Measurements from ENCODE around the gene GNAI2.
"Not testable (repeated sequence)": the region's sequence is repeated elsewhere in the genome, so short reads cannot be mapped to it uniquely, and the experiment has no call there.

Gene GNAI2

DNA sequence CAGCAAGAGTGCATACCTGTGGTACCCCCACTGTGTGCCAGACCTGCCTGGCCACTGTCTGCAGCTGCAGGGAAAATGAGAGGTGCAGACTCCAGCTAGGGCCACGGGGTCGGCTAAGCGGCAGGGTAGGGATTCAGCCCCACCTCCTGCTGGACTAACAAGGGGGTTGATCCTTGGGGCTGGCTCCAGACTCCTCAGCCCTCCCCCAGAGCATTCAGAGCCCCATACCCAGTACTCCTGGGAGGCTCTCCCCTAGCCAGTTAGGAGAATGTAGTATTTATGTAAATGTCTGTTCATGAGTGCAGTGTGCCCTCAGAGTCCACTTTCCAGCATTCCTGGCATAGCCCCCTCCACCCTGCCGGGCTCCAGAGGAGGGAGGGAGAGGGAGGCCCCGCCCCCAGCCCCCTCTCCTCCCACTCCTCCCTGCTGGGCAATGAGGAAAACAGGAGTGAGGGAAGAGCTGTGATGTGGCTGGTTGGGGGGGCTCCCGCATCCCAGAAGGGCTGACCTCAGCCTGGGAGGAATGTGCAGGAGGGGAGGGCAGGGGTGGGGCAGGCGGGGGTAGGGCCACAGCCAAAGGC, 28.5 kb downstream of the GNAI2 start:
- DNase-seq (ENCODE audit: low spot score), result no peak

DNA sequence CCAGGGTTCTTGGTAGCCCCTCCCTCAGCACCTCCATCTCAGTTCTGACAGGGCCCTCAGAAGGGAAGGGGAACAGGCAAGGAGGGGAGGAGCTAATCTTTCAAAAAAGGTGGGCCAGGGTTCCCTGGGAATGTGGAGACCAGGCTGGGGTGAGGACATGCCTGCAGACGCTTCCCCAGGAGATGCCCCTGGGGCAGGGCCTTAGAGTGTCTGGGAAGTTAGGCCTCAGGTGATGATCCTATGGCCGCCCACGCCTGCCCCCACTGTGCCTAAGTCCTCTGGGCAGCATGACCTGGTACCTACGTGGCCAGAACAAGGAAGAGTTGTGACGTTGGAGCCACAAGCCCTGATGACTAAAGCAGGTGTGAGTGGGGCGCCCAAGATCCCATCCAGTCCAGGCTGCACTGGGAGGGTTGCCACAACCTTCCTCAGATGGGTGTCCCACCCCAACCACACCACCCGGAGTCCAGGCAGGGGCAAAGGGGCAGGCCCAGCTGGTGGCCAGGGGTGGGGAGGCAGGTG, 29.0 kb downstream of the GNAI2 start:
- DNase-seq (ENCODE audit: low spot score), result no peak

DNA sequence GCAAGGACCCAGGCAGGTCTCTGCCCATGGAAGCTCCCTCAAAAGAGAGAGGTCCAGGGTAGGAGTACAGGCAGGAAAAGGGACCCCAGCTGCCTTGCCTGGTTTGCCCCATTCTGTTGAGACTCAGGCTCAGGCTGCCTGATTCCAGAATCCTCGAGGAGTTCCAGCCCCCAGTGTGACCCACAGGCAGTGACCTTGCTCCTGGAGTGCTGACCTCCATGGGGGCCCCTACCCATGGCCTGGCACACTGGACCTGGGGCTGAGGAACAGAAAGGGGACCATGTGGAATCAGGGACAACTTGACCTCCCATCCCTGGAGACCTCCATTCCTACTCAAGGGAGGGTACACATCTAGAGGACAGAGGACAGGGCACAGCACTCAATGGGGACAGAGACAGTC, 29.6 kb downstream of the GNAI2 start:
- DNase-seq (ENCODE audit: low spot score), result no peak

DNA sequence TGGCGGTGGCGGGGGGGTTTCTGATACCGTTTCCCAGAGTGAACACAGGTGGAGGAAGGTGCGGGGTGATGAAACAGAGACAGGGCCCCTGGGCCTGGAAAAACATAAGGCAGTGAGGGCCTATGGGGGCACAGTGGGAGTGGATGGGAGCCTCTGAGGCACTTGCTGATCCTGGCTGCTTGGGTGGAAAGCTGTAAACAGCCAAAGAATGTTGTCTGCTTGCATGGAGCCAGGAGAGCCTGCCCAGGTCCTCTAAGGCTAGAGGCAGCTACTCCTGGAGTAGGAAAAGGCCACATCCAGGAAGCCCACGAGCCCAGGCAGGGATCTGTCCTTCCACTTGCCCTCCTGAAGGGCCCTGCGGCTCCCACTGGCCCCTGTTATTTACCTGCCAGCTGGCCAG, 30.0 kb downstream of the GNAI2 start:
- DNase-seq (ENCODE audit: low spot score), result no peak

DNA sequence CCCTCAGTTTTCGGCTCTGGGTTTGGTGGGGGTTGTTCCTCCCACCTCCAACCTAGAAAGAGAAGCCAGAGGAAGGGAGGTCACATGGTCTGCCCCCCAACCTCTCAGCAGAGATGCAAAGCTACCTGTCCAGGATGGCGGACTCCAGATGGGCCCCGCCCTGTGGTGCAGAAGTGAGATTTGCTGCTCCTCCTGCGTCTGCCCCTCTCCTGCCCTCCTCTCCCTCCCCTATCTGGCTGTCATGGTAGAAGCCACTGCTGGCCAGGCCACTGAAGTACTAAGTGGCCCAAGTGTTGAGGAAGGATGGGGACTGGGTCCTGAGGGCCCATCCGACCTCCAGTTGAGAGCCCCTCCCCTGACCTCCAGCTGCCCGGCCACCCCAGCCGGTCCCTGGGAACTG, 30.8 kb downstream of the GNAI2 start:
- DNase-seq (ENCODE audit: low spot score), result no peak

DNA sequence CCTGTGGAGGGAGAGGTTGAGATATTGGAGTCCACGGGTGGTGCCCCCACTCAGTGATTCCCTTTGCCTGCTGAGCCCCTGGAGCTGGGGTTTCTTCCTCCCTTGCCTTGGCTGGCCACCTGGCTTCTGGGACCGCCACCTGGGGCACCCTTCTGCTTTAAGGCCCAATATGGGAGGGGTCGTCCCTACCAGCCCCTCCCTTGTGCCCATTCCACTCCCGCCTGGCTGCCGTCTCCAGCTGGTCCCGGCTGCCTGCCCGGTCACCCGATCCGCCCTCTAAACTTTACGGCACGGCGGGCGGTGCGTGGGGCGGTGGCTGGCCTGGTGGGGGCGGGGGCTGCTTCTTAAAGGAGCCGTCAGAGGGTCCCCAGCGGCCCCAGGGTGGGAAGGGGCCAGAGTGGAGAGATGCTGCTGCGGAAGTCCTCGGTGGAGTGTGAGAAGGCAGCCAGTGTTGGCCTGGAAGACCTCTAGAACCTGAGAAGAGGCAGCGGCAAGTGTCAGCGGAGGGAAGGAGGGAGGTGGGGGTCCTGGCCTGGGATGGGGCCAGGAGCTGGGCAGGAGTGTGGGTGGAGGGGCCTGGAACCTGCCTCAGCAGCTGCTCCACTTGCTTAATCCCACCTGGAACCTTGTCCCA, 31.4 kb downstream of the GNAI2 start:
- DNase-seq (ENCODE audit: low spot score), result peak; percentile 49

DNA sequence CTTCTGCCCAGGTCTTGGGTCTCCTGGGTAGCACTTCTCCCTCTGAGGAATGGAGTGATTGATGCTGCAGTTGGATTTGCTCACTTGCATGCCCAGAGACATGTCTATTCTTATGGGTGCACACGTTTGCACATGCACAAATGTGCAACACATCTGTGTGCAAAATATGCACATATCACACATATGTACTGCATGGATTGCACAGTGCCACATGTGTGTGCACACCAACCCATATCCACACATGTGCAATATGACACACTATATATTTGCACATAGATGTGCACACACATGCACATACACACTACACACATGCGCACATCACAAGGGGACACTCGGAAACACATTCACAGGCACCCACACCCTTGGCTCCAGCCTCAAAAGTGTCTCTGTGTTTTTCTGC, 32.3 kb downstream of the GNAI2 start:
- DNase-seq (ENCODE audit: low spot score), result no peak

DNA sequence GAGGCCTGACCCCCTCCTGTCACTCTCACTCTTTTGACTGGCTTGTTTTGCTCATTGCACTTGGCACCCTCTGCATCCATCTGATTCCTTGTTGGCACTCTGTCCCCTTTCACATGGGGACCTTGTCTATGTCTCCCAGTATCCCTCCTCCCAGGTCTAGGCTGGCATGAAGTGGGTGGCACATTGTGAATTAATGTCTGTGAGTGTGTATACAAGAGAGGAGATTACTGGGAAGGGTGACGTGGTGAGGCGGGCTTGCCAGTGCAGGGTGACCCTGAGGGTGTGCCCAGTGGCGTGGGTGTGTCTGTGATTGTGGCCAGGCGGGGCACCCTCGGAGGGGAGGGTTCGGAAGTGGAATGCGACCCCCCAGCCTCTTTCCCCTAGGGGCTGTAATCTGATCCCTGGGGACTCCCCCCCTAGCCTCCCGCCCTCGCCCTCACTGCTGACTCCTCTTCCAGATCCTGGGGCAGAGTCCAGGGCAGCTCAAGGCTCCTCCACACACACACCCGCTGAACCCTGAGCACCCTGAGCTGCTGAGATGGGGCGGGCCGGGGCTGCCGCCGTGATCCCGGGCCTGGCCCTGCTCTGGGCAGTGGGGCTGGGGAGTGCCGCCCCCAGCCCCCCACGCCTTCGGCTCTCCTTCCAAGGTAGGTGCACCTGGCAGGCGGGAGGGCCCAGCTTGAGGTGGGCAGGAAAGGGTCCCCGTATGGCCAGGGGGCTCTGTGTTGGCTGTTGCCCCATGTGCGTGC, 32.9 kb downstream of the GNAI2 start, which contains the start of gene SEMA3B:
Gene SEMA3B, plus strand, starts transcription at position 445 of the 749 bp plus-strand sequence. Its CDS starts 94 bp downstream, at position 539.
- peak; percentile 56 for DNase-seq (ENCODE audit: low spot score)

DNA sequence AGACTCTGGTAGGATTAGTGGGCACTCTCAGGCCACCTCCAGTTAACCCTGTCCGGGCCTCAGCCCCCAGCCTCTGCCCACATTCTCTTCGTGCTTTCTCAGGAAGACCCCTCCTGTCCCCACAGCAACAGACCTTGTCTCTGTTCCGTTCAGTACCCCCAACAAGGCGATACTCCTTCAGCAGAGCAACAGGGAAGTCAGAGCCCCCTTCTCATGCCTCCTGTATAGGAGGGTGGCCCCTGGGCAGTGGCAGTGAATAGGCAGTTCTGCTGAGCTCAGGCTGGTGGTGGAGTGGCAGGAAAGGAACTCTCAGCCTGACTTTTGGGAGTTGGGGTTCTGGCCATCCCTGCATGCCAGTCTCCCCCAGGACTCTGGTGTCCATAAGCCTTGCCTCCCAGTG, 33.5 kb downstream of the GNAI2 start:
- DNase-seq (ENCODE audit: low spot score), result no peak

DNA sequence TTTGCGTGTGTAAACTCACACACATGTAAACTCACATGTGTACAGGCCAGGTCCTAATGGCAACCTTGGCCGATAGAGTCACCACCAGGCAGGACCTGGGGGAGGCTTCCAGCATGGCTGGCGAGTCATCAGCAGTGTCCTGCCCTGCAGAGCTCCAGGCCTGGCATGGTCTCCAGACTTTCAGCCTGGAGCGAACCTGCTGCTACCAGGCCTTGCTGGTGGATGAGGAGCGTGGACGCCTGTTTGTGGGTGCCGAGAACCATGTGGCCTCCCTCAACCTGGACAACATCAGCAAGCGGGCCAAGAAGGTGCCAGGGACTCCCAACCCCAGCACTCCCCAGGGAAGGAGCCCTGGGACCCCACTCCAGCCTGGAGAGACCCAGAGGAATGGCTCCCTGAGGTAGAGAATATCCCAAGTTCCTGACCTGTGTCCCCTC, 34.0 kb downstream of the GNAI2 start:
- DNase-seq (ENCODE audit: low spot score), result no peak

DNA sequence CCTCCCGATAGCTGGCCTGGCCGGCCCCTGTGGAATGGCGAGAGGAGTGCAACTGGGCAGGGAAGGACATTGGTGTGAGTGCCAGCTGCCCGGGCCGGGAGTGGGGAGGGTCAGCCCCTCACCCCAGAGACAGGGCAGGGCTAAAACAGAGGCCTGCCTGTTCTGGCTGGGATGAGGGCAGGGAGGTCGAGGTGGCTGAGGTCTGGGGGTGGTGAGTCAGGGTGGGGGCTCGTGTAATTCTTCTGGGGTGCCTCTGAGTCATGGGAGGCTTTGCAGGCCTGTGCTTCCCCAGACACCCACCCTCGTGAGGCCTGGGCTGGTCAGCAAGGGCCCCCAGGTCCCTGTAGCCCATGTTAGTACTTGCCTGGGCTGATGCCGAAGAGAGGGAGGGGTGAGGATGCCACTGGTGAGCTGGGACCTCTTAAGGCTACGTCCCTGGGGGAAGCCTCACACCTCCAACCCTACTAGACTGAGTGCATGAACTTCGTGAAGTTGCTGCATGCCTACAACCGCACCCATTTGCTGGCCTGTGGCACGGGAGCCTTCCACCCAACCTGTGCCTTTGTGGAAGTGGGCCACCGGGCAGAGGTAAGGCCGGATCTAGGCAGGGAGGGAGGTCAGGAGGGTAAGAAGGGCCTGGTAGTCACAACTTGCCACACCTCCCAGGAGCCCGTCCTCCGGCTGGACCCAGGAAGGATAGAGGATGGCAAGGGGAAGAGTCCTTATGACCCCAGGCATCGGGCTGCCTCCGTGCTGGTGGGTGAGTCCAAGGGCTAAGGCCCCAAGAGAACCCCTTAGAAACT, 34.6 kb downstream of the GNAI2 start:
- DNase-seq (ENCODE audit: low spot score), result no peak

DNA sequence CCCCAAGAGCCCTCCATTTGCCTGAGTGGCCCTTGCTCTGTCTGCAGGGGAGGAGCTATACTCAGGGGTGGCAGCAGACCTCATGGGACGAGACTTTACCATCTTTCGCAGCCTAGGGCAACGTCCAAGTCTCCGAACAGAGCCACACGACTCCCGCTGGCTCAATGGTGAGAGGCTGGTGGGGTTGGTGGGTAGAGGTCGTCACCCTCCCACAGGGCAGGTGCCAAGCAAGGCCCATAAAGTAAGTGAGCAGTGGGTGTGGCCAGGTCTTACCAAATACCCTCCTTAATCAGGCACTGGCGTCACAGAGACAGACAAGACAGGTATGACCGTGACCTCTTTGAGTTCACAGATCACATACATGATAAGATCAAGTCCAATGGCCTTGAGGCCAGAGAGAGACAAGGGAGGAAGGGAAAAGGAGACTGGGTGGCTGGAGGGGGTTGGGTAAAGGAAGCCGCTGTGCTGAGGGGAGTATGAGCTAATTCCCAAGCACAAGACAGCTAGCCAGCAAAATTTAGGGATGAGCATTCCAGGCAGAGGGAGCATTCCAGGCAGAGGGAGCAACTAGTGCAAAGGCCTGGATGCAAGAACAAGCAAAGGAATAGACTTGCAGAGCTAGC, 35.4 kb downstream of the GNAI2 start:
- no peak for DNase-seq (ENCODE audit: low spot score)

DNA sequence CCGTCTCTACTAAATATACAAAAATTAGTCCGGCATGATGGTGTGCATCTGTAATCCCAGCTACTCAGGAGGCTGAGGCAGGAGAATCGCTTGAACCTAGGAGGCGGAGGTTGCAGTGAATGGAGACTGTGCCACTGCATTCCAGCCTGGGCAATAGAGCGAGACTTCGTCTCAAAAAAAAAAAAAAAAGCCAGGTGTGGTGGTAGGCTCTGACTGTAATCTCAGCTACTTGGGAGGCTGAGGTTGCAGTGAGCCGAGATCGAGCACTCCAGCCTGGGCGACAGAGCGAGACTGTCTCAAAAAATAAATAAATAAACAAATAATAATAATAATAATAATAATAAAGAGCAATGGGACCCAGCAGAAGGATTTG, 36.5 kb downstream of the GNAI2 start:
- DNase-seq (ENCODE audit: low spot score), result not testable (repeated sequence)

DNA sequence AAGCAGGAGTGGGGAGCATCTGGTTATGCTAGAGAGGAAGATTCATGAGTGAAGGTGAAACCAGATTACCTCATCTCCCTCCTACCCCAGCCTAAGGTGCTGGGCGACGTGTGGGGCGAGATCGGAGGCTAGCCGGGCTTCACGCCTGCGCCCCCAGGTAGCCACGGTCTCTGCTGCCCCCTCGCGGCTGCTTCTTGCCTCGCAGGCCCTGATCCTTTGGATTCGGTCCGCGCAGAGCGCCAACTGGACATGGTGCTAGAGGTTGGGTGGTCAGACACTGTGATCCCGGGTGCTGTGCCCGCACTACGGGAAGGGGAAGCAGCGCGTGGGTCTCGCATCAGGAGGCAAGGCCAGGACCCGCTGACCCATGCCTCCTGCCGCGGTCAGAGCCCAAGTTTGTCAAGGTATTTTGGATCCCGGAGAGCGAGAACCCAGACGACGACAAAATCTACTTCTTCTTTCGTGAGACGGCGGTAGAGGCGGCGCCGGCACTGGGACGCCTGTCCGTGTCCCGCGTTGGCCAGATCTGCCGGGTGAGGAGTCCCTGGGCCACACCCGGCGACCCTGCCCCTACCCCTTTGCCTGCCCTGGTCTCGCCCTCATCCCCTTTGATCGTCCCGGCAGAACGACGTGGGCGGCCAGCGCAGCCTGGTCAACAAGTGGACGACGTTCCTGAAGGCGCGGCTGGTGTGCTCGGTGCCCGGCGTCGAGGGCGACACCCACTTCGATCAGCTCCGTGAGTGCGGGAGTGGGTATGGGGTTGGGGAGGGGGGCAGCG, 37.1 kb downstream of the GNAI2 start:
- peak; percentile 95 for DNase-seq (ENCODE audit: low spot score)

DNA sequence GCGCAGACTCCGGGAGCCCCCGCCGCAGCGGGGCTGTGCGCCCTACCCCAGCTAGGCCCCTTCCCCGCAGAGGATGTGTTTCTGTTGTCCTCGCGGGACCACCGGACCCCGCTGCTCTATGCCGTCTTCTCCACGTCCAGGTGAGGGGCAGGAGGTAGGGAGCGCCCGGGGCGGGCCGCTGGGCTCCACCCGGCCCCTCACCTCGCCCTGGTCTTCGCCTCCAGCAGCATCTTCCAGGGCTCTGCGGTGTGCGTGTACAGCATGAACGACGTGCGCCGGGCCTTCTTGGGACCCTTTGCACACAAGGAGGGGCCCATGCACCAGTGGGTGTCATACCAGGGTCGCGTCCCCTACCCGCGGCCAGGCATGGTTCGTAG, 37.7 kb downstream of the GNAI2 start:
- no peak for DNase-seq (ENCODE audit: low spot score)

DNA sequence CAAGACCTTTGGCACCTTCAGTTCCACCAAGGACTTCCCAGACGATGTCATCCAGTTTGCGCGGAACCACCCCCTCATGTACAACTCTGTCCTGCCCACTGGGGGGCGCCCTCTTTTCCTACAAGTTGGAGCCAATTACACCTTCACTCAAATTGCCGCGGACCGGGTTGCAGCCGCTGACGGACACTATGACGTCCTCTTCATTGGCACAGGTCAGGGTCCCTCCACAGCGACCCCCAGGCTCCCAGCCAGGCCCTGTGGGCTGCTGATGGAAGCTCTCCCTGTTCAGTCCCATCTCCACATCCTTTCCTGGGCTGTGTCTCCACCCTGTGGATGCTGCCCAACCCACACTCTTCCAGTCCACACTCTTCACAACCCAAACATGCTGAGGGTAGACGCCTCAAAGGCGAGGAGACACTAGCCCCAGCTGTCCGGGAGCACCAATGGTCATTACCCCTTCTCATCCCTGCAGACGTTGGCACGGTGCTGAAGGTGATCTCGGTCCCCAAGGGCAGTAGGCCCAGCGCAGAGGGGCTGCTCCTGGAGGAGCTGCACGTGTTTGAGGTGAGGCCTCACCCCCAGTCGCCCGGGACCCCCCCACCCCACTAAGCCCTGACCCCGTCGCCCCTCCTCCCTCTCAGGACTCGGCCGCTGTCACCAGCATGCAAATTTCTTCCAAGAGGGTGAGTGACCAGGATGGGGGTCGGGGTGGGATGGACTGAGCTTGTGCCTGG, 38.5 kb downstream of the GNAI2 start:
- peak; percentile 81 for DNase-seq (ENCODE audit: low spot score)

DNA sequence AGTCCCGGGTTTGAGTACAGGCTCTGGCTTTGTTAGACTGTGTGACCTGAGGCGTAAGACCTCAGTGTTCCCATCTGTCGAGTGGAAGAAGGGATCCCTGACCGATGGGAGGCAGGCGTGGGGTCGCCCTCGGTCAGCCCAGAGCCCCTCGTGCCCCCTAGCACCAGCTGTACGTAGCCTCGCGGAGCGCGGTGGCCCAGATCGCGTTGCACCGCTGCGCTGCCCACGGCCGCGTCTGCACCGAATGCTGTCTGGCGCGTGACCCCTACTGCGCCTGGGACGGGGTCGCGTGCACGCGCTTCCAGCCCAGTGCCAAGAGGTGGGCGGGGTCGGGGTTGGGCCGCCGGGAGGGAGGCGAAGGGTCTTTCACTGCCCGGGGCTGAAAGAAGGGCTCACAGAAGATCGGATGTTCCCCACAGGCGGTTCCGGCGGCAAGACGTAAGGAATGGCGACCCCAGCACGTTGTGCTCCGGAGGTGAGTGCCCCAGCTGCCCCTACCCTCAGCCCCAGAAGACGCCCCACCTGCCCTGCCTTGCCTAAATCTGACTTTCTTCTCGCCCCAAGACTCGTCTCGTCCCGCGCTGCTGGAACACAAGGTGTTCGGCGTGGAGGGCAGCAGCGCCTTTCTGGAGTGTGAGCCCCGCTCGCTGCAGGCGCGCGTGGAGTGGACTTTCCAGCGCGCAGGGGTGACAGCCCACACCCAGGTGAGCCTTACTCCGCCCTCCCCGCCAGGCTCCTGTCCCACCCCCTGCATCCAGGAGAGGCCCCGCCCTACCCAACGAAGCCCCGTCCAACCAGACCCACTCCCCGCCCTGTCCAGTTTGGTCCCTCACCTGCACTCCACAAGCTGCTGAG, 39.4 kb downstream of the GNAI2 start:
- DNase-seq (ENCODE audit: low spot score), result peak; percentile 56

DNA sequence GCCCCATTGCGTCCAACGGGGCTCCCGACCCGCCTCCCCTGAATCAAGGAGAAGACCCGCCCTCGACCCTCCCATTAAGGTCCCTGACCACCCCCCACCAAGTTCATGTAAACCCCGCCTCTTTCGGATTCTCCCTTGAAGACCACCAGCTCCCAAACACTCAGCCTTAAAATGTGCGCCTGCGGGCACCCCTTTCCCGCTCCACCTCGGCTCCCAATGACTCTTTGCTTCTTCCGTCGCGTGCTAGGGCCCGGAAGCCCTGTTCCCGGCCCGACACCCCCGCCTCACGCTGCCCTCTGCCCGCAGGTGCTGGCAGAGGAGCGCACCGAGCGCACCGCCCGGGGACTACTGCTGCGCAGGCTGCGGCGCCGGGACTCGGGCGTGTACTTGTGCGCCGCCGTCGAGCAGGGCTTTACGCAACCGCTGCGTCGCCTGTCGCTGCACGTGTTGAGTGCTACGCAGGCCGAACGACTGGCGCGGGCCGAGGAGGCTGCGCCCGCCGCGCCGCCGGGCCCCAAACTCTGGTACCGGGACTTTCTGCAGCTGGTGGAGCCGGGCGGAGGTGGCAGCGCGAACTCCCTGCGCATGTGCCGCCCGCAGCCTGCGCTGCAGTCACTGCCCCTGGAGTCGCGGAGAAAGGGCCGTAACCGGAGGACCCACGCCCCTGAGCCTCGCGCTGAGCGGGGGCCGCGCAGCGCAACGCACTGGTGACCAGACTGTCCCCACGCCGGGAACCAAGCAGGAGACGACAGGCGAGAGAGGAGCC, 40.2 kb downstream of the GNAI2 start:
- DNase-seq (ENCODE audit: low spot score), result no peak

DNA sequence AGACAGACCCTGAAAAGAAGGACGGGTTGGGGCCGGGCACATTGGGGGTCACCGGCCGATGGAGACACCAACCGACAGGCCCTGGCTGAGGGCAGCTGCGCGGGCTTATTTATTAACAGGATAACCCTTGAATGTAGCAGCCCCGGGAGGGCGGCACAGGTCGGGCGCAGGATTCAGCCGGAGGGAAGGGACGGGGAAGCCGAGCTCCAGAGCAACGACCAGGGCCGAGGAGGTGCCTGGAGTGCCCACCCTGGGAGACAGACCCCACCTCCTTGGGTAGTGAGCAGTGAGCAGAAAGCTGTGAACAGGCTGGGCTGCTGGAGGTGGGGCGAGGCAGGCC, 40.7 kb downstream of the GNAI2 start:
- DNase-seq (ENCODE audit: low spot score), result no peak
